ENCODE measurements around the gene CA14.
A peak's percentile ranks its signal among the peaks of the same experiment; 100 is the strongest.

The CA14 gene

DNA sequence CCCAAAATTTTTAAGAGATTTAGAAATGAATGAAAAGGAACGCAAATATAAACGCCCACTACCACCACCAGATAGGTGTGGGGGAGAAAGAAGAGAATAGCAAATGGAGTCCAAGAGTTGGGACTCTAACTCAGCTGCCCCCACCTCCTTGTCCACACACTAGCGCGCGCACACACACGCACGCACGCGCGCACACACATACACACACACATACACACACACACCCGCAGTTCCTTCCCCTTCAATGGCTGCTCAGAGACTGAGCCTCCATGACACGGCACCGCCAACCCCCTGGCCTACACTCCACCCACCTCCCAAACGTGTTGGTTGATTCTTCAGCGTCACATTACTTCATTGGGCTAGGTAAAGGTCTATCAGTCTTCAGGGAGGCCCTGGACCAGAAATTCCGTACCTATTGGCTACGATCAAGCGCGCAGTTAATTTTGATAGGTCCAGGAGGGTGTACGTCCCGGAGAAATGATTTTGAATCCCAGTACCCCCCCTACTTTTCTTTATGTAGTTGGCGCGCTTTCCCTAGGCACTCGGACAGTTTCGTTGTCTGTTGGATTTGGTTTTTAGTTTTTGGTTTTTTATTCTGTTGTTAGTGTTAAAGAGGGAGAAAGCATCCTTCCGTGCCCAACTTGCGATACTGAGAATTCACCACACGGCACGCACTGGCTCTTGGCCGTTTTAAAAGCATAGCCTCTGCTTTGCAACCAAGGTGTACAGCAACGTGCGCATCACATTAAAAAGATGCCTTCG lies 21.5 kb upstream of the CA14 start, which contains the start of gene ANP32E (continued):
- TF ChIP-seq, protein P1, sequence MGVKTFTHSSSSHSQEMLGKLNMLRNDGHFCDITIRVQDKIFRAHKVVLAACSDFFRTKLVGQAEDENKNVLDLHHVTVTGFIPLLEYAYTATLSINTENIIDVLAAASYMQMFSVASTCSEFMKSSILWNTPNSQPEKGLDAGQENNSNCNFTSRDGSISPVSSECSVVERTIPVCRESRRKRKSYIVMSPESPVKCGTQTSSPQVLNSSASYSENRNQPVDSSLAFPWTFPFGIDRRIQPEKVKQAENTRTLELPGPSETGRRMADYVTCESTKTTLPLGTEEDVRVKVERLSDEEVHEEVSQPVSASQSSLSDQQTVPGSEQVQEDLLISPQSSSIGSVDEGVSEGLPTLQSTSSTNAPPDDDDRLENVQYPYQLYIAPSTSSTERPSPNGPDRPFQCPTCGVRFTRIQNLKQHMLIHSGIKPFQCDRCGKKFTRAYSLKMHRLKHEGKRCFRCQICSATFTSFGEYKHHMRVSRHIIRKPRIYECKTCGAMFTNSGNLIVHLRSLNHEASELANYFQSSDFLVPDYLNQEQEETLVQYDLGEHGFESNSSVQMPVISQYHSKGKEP (tag by site-specific recombination; IDR thresholded peaks at IDR 0.05) = no peak
- 0 out of 2 replicates have a peak, but pooled peaks have one; percentile 44 for TF ChIP-seq GFI1B (tag by site-specific recombination; IDR thresholded peaks at IDR 0.05)
- TF ChIP-seq, protein P2, sequence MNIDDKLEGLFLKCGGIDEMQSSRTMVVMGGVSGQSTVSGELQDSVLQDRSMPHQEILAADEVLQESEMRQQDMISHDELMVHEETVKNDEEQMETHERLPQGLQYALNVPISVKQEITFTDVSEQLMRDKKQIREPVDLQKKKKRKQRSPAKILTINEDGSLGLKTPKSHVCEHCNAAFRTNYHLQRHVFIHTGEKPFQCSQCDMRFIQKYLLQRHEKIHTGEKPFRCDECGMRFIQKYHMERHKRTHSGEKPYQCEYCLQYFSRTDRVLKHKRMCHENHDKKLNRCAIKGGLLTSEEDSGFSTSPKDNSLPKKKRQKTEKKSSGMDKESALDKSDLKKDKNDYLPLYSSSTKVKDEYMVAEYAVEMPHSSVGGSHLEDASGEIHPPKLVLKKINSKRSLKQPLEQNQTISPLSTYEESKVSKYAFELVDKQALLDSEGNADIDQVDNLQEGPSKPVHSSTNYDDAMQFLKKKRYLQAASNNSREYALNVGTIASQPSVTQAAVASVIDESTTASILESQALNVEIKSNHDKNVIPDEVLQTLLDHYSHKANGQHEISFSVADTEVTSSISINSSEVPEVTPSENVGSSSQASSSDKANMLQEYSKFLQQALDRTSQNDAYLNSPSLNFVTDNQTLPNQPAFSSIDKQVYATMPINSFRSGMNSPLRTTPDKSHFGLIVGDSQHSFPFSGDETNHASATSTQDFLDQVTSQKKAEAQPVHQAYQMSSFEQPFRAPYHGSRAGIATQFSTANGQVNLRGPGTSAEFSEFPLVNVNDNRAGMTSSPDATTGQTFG (tag by site-specific recombination; IDR thresholded peaks at IDR 0.05; ENCODE audit: borderline replicate concordance) = no peak
- TF ChIP-seq, protein P3, sequence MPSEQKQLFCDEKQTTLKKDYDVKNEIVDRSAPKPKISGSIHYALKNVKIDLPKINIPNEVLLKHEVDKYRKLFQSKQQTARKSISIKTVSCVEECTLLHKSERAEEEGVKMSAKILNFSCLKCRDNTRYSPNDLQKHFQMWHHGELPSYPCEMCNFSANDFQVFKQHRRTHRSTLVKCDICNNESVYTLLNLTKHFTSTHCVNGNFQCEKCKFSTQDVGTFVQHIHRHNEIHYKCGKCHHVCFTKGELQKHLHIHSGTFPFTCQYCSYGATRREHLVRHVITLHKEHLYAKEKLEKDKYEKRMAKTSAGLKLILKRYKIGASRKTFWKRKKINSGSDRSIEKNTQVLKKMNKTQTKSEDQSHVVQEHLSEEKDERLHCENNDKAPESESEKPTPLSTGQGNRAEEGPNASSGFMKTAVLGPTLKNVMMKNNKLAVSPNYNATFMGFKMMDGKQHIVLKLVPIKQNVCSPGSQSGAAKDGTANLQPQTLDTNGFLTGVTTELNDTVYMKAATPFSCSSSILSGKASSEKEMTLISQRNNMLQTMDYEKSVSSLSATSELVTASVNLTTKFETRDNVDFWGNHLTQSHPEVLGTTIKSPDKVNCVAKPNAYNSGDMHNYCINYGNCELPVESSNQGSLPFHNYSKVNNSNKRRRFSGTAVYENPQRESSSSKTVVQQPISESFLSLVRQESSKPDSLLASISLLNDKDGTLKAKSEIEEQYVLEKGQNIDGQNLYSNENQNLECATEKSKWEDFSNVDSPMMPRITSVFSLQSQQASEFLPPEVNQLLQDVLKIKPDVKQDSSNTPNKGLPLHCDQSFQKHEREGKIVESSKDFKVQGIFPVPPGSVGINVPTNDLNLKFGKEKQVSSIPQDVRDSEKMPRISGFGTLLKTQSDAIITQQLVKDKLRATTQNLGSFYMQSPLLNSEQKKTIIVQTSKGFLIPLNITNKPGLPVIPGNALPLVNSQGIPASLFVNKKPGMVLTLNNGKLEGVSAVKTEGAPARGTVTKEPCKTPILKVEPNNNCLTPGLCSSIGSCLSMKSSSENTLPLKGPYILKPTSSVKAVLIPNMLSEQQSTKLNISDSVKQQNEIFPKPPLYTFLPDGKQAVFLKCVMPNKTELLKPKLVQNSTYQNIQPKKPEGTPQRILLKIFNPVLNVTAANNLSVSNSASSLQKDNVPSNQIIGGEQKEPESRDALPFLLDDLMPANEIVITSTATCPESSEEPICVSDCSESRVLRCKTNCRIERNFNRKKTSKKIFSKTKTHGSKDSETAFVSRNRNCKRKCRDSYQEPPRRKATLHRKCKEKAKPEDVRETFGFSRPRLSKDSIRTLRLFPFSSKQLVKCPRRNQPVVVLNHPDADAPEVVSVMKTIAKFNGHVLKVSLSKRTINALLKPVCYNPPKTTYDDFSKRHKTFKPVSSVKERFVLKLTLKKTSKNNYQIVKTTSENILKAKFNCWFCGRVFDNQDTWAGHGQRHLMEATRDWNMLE (tag by site-specific recombination; conservative IDR thresholded peaks at IDR 0.05; ENCODE audit: low read depth) = 0 out of 2 replicates have a peak, but pooled peaks have one; percentile 10
- TF ChIP-seq ZNF214 (tag by site-specific recombination; IDR thresholded peaks at IDR 0.05; ENCODE audit: borderline replicate concordance) = no peak
- TF ChIP-seq ZNF239 (tag by site-specific recombination; IDR thresholded peaks at IDR 0.05) = no peak
- TF ChIP-seq ZNF670 (tag by site-specific recombination; IDR thresholded peaks at IDR 0.05; ENCODE audit: low read depth) = no peak
- TF ChIP-seq, protein P4, sequence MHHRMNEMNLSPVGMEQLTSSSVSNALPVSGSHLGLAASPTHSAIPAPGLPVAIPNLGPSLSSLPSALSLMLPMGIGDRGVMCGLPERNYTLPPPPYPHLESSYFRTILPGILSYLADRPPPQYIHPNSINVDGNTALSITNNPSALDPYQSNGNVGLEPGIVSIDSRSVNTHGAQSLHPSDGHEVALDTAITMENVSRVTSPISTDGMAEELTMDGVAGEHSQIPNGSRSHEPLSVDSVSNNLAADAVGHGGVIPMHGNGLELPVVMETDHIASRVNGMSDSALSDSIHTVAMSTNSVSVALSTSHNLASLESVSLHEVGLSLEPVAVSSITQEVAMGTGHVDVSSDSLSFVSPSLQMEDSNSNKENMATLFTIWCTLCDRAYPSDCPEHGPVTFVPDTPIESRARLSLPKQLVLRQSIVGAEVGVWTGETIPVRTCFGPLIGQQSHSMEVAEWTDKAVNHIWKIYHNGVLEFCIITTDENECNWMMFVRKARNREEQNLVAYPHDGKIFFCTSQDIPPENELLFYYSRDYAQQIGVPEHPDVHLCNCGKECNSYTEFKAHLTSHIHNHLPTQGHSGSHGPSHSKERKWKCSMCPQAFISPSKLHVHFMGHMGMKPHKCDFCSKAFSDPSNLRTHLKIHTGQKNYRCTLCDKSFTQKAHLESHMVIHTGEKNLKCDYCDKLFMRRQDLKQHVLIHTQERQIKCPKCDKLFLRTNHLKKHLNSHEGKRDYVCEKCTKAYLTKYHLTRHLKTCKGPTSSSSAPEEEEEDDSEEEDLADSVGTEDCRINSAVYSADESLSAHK (tag by site-specific recombination; IDR thresholded peaks at IDR 0.05) = peak; percentile 47
- no peak for TF ChIP-seq ZNF514 (tag by site-specific recombination; IDR thresholded peaks at IDR 0.05)
- no peak for TF ChIP-seq ZFP41 (tag by site-specific recombination; IDR thresholded peaks at IDR 0.05; ENCODE audit: borderline replicate concordance)
- no peak for TF ChIP-seq ZNF174 (tag by site-specific recombination; IDR thresholded peaks at IDR 0.05)
- TF ChIP-seq, protein P5, sequence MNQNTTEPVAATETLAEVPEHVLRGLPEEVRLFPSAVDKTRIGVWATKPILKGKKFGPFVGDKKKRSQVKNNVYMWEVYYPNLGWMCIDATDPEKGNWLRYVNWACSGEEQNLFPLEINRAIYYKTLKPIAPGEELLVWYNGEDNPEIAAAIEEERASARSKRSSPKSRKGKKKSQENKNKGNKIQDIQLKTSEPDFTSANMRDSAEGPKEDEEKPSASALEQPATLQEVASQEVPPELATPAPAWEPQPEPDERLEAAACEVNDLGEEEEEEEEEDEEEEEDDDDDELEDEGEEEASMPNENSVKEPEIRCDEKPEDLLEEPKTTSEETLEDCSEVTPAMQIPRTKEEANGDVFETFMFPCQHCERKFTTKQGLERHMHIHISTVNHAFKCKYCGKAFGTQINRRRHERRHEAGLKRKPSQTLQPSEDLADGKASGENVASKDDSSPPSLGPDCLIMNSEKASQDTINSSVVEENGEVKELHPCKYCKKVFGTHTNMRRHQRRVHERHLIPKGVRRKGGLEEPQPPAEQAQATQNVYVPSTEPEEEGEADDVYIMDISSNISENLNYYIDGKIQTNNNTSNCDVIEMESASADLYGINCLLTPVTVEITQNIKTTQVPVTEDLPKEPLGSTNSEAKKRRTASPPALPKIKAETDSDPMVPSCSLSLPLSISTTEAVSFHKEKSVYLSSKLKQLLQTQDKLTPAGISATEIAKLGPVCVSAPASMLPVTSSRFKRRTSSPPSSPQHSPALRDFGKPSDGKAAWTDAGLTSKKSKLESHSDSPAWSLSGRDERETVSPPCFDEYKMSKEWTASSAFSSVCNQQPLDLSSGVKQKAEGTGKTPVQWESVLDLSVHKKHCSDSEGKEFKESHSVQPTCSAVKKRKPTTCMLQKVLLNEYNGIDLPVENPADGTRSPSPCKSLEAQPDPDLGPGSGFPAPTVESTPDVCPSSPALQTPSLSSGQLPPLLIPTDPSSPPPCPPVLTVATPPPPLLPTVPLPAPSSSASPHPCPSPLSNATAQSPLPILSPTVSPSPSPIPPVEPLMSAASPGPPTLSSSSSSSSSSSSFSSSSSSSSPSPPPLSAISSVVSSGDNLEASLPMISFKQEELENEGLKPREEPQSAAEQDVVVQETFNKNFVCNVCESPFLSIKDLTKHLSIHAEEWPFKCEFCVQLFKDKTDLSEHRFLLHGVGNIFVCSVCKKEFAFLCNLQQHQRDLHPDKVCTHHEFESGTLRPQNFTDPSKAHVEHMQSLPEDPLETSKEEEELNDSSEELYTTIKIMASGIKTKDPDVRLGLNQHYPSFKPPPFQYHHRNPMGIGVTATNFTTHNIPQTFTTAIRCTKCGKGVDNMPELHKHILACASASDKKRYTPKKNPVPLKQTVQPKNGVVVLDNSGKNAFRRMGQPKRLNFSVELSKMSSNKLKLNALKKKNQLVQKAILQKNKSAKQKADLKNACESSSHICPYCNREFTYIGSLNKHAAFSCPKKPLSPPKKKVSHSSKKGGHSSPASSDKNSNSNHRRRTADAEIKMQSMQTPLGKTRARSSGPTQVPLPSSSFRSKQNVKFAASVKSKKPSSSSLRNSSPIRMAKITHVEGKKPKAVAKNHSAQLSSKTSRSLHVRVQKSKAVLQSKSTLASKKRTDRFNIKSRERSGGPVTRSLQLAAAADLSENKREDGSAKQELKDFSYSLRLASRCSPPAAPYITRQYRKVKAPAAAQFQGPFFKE (tag by site-specific recombination; IDR thresholded peaks at IDR 0.05; ENCODE audit: borderline replicate concordance) = no peak
- TF ChIP-seq ZNF37A (tag by site-specific recombination; IDR thresholded peaks at IDR 0.05) = no peak
- TF ChIP-seq, protein P6, sequence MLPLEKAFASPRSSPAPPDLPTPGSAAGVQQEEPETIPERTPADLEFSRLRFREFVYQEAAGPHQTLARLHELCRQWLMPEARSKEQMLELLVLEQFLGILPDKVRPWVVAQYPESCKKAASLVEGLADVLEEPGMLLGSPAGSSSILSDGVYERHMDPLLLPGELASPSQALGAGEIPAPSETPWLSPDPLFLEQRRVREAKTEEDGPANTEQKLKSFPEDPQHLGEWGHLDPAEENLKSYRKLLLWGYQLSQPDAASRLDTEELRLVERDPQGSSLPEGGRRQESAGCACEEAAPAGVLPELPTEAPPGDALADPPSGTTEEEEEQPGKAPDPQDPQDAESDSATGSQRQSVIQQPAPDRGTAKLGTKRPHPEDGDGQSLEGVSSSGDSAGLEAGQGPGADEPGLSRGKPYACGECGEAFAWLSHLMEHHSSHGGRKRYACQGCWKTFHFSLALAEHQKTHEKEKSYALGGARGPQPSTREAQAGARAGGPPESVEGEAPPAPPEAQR (tag by site-specific recombination; IDR thresholded peaks at IDR 0.05) = peak; percentile 98
- TF ChIP-seq YY2 (tag by site-specific recombination; IDR thresholded peaks at IDR 0.05) = peak; percentile 99
- TF ChIP-seq, protein P7, sequence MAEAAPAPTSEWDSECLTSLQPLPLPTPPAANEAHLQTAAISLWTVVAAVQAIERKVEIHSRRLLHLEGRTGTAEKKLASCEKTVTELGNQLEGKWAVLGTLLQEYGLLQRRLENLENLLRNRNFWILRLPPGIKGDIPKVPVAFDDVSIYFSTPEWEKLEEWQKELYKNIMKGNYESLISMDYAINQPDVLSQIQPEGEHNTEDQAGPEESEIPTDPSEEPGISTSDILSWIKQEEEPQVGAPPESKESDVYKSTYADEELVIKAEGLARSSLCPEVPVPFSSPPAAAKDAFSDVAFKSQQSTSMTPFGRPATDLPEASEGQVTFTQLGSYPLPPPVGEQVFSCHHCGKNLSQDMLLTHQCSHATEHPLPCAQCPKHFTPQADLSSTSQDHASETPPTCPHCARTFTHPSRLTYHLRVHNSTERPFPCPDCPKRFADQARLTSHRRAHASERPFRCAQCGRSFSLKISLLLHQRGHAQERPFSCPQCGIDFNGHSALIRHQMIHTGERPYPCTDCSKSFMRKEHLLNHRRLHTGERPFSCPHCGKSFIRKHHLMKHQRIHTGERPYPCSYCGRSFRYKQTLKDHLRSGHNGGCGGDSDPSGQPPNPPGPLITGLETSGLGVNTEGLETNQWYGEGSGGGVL (tag by site-specific recombination; IDR thresholded peaks at IDR 0.05) = peak; percentile 95
